Stimulated activated CD8-positive, alpha-beta memory T cell treated with anti-CD3 and anti-CD28 coated beads, Interleukin-7, amount 100 ng/mL, for 48 hours (primary cell): ENCODE data around the gene SLF2.

Source experiments
- DNase-seq, 2 donors: peaks; one replicate each; pipeline ENCODE4 v3.0.0-alpha.2; 2020; ENCODE audit warnings: low read depth in 1 of 2; ENCODE audit errors: extremely low read depth in 1 of 2

Gene SLF2

GRCh38 chr10:100896876-100897461, 15.8 kb upstream of the SLF2 start:
- no peak for DNase-seq

GRCh38 chr10:100897976-100898375, 14.8 kb upstream of the SLF2 start:
- DNase-seq = no peak

GRCh38 chr10:100899171-100899570, 13.6 kb upstream of the SLF2 start:
- no peak for DNase-seq

- no peak for DNase-seq
These were observed 11.7 kb upstream of the SLF2 start for GRCh38 chr10:100901051-100901450.

GRCh38 chr10:100902622-100903021, 10.1 kb upstream of the SLF2 start:
- DNase-seq = no peak

- no peak for DNase-seq
These were observed 7.8 kb upstream of the SLF2 start for GRCh38 chr10:100904917-100905316.

- no peak for DNase-seq
These were observed 5.6 kb upstream of the SLF2 start for GRCh38 chr10:100907175-100907574.

- DNase-seq = no peak
These were observed 4.9 kb upstream of the SLF2 start for GRCh38 chr10:100907773-100908363.

GRCh38 chr10:100908378-100908777, 4.4 kb upstream of the SLF2 start:
- no peak for DNase-seq

GRCh38 chr10:100909501-100910263, 3.1 kb upstream of the SLF2 start:
- DNase-seq = no peak

GRCh38 chr10:100911472-100911871, 1.3 kb upstream of the SLF2 start:
- DNase-seq = no peak

GRCh38 chr10:100912013-100912604, 654 bp upstream of the SLF2 start:
- DNase-seq = no peak

- no peak for DNase-seq
These were observed 705 bp downstream of the SLF2 start for GRCh38 chr10:100913470-100913865.

- DNase-seq = no peak
These were observed 4.3 kb downstream of the SLF2 start for GRCh38 chr10:100917071-100917470.

- no peak for DNase-seq
These were observed 10.8 kb downstream of the SLF2 start for GRCh38 chr10:100923580-100923979.

- DNase-seq = no peak
These were observed 14.5 kb downstream of the SLF2 start for GRCh38 chr10:100927266-100927665.

- no peak for DNase-seq
These were observed 15.3 kb downstream of the SLF2 start for GRCh38 chr10:100928039-100928438.

GRCh38 chr10:100930368-100930767, 17.6 kb downstream of the SLF2 start:
- no peak for DNase-seq

GRCh38 chr10:100934084-100934659, 21.4 kb downstream of the SLF2 start:
- no peak for DNase-seq

- DNase-seq = no peak
These were observed 27.1 kb downstream of the SLF2 start for GRCh38 chr10:100939763-100940344.

- DNase-seq = no peak
These were observed 29.5 kb downstream of the SLF2 start for GRCh38 chr10:100942229-100942628.
